ENCODE data around the gene PSMC5. TPM values are rescaled to one million over a fixed set of nuclear protein-coding genes. Genes with fewer than 3 reads are reported as not detected.

Gene PSMC5
- total and polyA plus RNA-seq, 9 of the 15 experiments (the other 6 are each of a cell fraction or from before 2014, with no cell fraction given): 89.2 to 393 (median 161) TPM

GRCh38 chr17:63827002-63827800 is at the start of gene PSMC5, which contains the start of gene FTSJ3 (continued):
- no peak for TF ChIP-seq ZNF318 (IDR thresholded peaks at IDR 0.05; ENCODE audit: borderline replicate concordance in 1 of 2, low read depth in 1 of 2)
- no peak for TF ChIP-seq ZBTB5 (IDR thresholded peaks at IDR 0.05)
- no peak for TF ChIP-seq ZNF764 (CRISPR knock-in tag; IDR thresholded peaks at IDR 0.05; ENCODE audit: low read depth)
- TF ChIP-seq ATF2 (CRISPR knock-in tag; IDR thresholded peaks at IDR 0.05): no peak
- no peak for TF ChIP-seq KAT8 (IDR thresholded peaks at IDR 0.05; ENCODE audit: low read depth)
- no peak for TF ChIP-seq ZNF347 (CRISPR knock-in tag; IDR thresholded peaks at IDR 0.05; ENCODE audit: low read depth)
- no peak; the same call in 1 of the 2 replicates for TF ChIP-seq E2F4 (CRISPR knock-in tag; IDR thresholded peaks at IDR 0.05; ENCODE audit: low read depth)
- TF ChIP-seq MEF2D (tag; conservative IDR thresholded peaks at IDR 0.05; ENCODE audit: low read depth): no peak; the same call in 1 of the 2 replicates
- no peak for TF ChIP-seq ZBED1 (IDR thresholded peaks at IDR 0.05)
- TF ChIP-seq FOXJ3 (CRISPR knock-in tag; IDR thresholded peaks at IDR 0.05): no peak
- no peak for TF ChIP-seq ATF4 (CRISPR knock-in tag; IDR thresholded peaks at IDR 0.05)
- TF ChIP-seq RAD21 (CRISPR knock-in tag; conservative IDR thresholded peaks at IDR 0.05 in 1 of 2, IDR thresholded peaks at IDR 0.05 in 1 of 2): peak; percentile 25 to 32; a peak in 1 of 4 replicates

Data from K562 (cell line).